ENCODE results near the gene SLC16A8. TPM values are rescaled to one million over a fixed set of nuclear protein-coding genes. Genes with fewer than 3 reads are reported as not detected.
"Not testable (repeated sequence)": the region's sequence is repeated elsewhere in the genome, so short reads cannot be mapped to it uniquely, and the experiment has no call there.

SLC16A8 gene
- total RNA-seq, 2 donors from 2014 or later, result 0.39 TPM; not detected in 1

GRCh38 chr22:38046070-38046748, 37.8 kb downstream of the SLC16A8 start:
- Mint-ChIP-seq H3K9me3 (no peaks in the 10 kb centered on the region), H3K36me3 (no peaks in the 10 kb centered on the region), H3K27ac (no peak overlapping the region)
- ATAC-seq, result no peak
- no peak for DNase-seq (ENCODE audit: low spot score in 2 of 2)

GRCh38 chr22:38043151-38044039, 40.6 kb downstream of the SLC16A8 start:
- Mint-ChIP-seq H3K27ac (no peak overlapping the region), H3K9me3 (no peaks in the 10 kb centered on the region), H3K36me3 (no peaks in the 10 kb centered on the region)
- DNase-seq (ENCODE audit: low spot score in 2 of 2) (no peak), ATAC-seq (no peak)

GRCh38 chr22:38042488-38042790, 41.5 kb downstream of the SLC16A8 start:
- no peak for ATAC-seq
- Mint-ChIP-seq H3K9me3 (no peaks in the 10 kb centered on the region), H3K27ac (peak overlapping the region in 1 of 2 donors; percentile 2), H3K36me3 (no peaks in the 10 kb centered on the region)
- DNase-seq (ENCODE audit: low spot score in 2 of 2), result no peak

- Mint-ChIP-seq H3K27ac (no peak overlapping the region), H3K9me3 (no peaks in the 10 kb centered on the region), H3K36me3 (no peaks in the 10 kb centered on the region)
- no peak for DNase-seq (ENCODE audit: low spot score in 2 of 2)
- ATAC-seq, result no peak
Observed at GRCh38 chr22:38041760-38042487, 42.1 kb downstream of the SLC16A8 start.

- H3K36me3 Mint-ChIP-seq, result no peaks in the 10 kb centered on the region
- no peak overlapping the region for H3K27ac Mint-ChIP-seq
- ATAC-seq (no peak), DNase-seq (ENCODE audit: low spot score in 2 of 2) (no peak)
- H3K9me3 Mint-ChIP-seq, result no peaks in the 10 kb centered on the region
Observed at GRCh38 chr22:38040953-38041759, 42.8 kb downstream of the SLC16A8 start.

GRCh38 chr22:38038890-38039812, 44.8 kb downstream of the SLC16A8 start:
- Mint-ChIP-seq H3K9me3 (no peaks in the 10 kb centered on the region), H3K36me3 (no peaks in the 10 kb centered on the region), H3K27ac (no peak overlapping the region)
- no peak for DNase-seq (ENCODE audit: low spot score in 2 of 2)
- ATAC-seq, result no peak

- no peaks in the 10 kb centered on the region for H3K9me3 Mint-ChIP-seq
- DNase-seq (ENCODE audit: low spot score in 2 of 2) (no peak), ATAC-seq (no peak)
- peak overlapping the region in 1 of 2 donors; percentile 46 for H3K27ac Mint-ChIP-seq
- no peaks in the 10 kb centered on the region for H3K36me3 Mint-ChIP-seq
Observed at GRCh38 chr22:38038426-38038825, 45.6 kb downstream of the SLC16A8 start.

DNA sequence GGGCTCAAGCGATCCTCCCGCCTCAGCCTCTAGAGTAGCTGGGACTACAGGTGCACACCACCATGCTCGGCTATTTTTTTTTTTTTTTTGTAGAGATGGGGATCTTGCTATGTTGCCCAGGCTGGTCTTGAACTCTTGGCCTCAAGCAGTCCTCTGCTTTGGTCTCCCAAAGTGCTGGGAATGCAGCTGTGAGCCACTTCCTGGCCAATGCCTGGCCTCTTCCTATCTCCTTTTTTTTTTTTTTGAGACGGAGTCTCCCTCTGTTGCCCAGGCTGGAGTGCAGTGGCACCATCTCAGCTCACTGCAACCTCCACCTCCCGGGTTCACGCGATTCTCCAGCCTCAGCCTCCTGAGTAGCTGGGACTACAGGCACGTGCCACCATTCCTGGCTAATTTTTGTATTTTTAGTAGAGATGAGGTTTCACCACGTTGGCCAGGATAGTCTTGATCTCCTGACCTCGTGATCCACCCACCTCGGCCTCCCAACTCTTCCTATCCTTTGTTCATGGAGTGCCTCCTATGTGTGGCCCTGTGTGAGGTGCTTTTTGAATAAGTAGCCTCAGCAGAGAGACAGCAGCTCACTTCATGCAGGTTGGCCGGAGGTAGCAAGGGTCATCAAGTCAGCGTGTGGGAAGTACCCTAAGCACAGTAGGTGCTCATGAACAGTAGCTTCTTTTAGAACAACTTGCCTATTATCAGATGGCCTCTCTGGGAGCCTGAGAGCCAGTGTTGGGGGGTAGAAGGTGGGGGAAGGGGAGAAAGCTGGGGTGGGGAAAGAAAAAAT, 46.4 kb downstream of the SLC16A8 start:
- H3K27ac Mint-ChIP-seq, result peak overlapping the region in 1 of 2 donors; percentile 48
- ATAC-seq; H3K36me3 Mint-ChIP-seq; H3K9me3 Mint-ChIP-seq; DNase-seq (ENCODE audit: low spot score in 2 of 2): not testable (repeated sequence)

DNA sequence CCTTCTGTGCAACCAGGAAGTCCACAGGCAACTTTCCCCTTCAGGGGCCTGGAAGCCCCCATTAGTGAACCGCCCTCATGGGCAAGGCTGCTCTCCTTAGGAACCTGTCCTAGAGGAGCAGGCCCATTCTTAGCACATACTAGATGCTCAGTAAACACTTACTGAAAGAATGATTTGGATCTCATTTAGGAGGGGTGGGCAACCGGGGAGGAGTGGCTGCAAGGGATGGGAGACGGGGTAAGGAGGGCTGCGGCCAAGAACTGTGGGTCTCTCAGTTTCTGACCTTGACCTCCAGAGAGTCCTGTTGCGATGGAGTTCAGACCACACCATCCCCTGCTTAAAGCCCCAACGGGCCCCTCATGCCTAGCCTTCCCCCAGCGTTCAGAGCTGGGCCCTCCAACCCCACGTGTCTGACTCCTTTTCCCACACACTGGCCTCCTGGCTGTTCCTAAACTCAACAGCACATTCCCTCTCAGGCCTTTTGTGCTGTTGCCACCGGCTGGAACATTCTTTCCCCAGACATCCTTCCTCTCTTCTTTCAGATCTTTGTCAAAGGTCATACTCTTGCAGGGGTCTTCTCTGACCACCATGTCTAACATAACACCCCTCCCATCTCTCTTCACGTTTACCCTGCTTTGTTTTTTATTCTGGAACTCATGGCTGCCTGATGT, 47.5 kb downstream of the SLC16A8 start:
- ATAC-seq (no peak), DNase-seq (ENCODE audit: low spot score in 2 of 2) (no peak)
- Mint-ChIP-seq H3K9me3 (no peaks in the 10 kb centered on the region), H3K36me3 (no peaks in the 10 kb centered on the region), H3K27ac (peak overlapping the region in 1 of 2 donors; percentile 0)

DNA sequence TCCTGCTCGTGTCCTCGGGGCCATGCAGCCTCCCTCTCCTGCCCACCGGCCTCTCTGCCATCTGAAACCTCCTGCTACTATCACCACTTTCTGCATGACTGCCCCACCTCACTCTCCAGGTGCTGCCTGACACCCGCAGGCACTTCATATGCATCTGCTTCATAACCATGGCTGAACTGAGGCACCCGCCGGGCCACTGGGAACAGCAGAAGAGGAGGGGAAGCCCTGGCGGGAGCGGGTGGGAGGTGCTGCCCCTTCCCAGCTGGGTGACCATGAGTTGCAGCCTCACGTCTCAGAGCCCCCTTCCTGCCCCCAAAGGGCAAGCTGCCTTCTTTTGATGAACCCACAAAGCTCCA, 48.5 kb downstream of the SLC16A8 start:
- Mint-ChIP-seq H3K36me3 (no peaks in the 10 kb centered on the region), H3K9me3 (no peaks in the 10 kb centered on the region), H3K27ac (no peak overlapping the region)
- DNase-seq (ENCODE audit: low spot score in 2 of 2), result no peak
- ATAC-seq, result no peak

- peak overlapping the region in 1 of 2 donors; percentile 34 for H3K27ac Mint-ChIP-seq
- DNase-seq (ENCODE audit: low spot score in 2 of 2), result no peak
- no peaks in the 10 kb centered on the region for H3K9me3 Mint-ChIP-seq
- H3K36me3 Mint-ChIP-seq, result no peaks in the 10 kb centered on the region
- no peak for ATAC-seq
Observed at GRCh38 chr22:38034884-38035529, 49.0 kb downstream of the SLC16A8 start.

GRCh38 chr22:38034278-38034882, 49.6 kb downstream of the SLC16A8 start:
- no peaks in the 10 kb centered on the region for H3K9me3 Mint-ChIP-seq
- H3K36me3 Mint-ChIP-seq, result no peaks in the 10 kb centered on the region
- DNase-seq (ENCODE audit: low spot score in 2 of 2) (no peak), ATAC-seq (no peak)
- H3K27ac Mint-ChIP-seq, result no peak overlapping the region

DNA sequence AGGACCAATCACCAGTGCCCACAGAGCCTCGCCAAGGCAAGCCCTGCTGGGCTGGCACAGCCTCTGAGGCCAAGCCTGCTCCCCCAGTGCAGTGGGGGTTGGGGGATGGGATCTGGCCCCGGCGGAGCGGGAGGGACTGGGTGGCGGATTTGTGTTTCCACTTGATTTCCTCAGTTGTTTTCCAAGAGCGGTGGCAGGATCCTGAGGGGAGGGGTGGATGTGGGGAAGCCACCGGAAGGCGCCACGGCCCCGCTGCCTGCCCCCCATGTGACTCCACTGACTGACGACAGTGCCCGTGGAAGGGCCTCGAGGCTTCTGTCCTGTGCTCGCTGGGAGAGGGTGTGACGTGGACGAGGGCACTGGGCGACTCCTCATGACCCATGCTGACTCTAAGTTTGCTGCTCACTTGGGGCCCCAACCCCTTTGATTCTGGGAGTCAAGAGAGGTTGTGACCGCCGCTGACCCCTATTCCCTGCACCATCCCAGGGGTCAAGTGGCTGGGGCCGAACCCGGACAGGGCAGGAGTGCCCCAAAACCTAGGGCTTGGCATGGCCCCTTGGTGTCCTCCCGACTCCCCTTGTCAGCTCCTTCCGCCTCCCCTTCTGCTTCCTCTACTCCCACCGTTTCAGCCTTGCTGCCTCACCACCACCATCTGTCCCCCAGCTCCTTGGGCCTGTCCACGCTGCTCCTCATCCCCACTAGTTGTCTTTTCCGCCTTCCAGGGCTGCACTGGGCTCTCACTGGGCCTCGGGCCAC, 50.3 kb downstream of the SLC16A8 start:
- no peaks in the 10 kb centered on the region for H3K36me3 Mint-ChIP-seq
- no peaks in the 10 kb centered on the region for H3K9me3 Mint-ChIP-seq
- H3K27ac Mint-ChIP-seq, result no peak overlapping the region

More for the DNA sequence above, 50.3 kb downstream of the SLC16A8 start:
- ATAC-seq, result no peak
- no peak for DNase-seq (ENCODE audit: low spot score in 2 of 2)

Data from activated naive CD4-positive, alpha-beta T cell treated with anti-CD3 and anti-CD28 coated beads, Interleukin-2, amount 50 U/mL, for 72 hours (primary cell).